Keratinocyte (primary cell): ENCODE data around the gene C2CD3. TPM values are rescaled to one million over a fixed set of nuclear protein-coding genes. Genes with fewer than 3 reads are reported as not detected.

ENCODE experiments used
- DNase-seq: peaks from one replicate; pipeline ENCODE4 v3.0.0-alpha.2; 2011; ENCODE audit warnings: low read depth, missing footprints, low spot score
- FAIRE-seq: peaks from 2 replicates; lab custom pipeline; 2011; peaks lifted over from hg19 to GRCh38; lab: Jason Lieb, UNC
- H2AFZ ChIP-seq: 2 replicates; pipeline ENCODE4 v1.6.0; 2012; ENCODE audit warnings: low read length, control low read depth, inconsistent platforms; ENCODE audit not compliant: control insufficient read depth
- H3K27ac ChIP-seq: 2 replicates; pipeline ENCODE4 v1.5.1; 2011; ENCODE audit warnings: low read length; ENCODE audit not compliant: control insufficient read depth, insufficient read depth
- H3K27me3 ChIP-seq: 3 replicates; pipeline ENCODE4 v1.6.0; 2011; ENCODE audit warnings: low read length; ENCODE audit not compliant: control insufficient read depth, insufficient read depth; ENCODE audit errors: extremely low read depth
- H3K36me3 ChIP-seq, 2 experiments: 2 replicates in 1 of 2; 3 replicates in 1 of 2; pipeline ENCODE4 v1.5.1; 2011; ENCODE audit warnings: low read length in 2 of 2, mild to moderate bottlenecking in 1 of 2; ENCODE audit not compliant: control insufficient read depth in 2 of 2, insufficient read depth in 2 of 2; ENCODE audit errors: extremely low read depth in 1 of 2
- H3K4me1 ChIP-seq: 3 replicates; pipeline ENCODE4 v1.5.1; 2011; ENCODE audit warnings: low read length; ENCODE audit not compliant: control insufficient read depth, insufficient read depth; ENCODE audit errors: extremely low read depth
- H3K4me2 ChIP-seq: 3 replicates; pipeline ENCODE4 v1.6.0; 2011; ENCODE audit warnings: low read depth, low read length; ENCODE audit not compliant: control insufficient read depth, insufficient read depth; ENCODE audit errors: extremely low read depth
- H3K4me3 ChIP-seq, 3 experiments: fragments of 200-600 bp in 1 of 3; sonication (generic) in 1 of 3; 2 replicates in 2 of 3; 3 replicates in 1 of 3; pipeline ENCODE4 v1.5.1; 2011 to 2016; ENCODE audit warnings: low read length in 3 of 3, mild to moderate bottlenecking in 3 of 3, control low read depth in 2 of 3, inconsistent platforms in 1 of 3, low read depth in 1 of 3, mixed read lengths in 1 of 3, mixed run types in 1 of 3, moderate library complexity in 1 of 3; ENCODE audit not compliant: control insufficient read depth in 2 of 3, insufficient read depth in 2 of 3; ENCODE audit errors: extremely low read depth in 1 of 3
- H3K79me2 ChIP-seq: 2 replicates; pipeline ENCODE4 v1.6.0; 2012; ENCODE audit warnings: low read length; ENCODE audit not compliant: control insufficient read depth, insufficient read depth
- H3K9ac ChIP-seq: 3 replicates; pipeline ENCODE4 v1.6.0; 2011; ENCODE audit warnings: low read length; ENCODE audit not compliant: control insufficient read depth, insufficient read depth; ENCODE audit errors: extremely low read depth
- H3K9me1 ChIP-seq: 3 replicates; pipeline ENCODE4 v1.6.0; 2011; ENCODE audit warnings: low read length; ENCODE audit not compliant: control insufficient read depth, insufficient read depth; ENCODE audit errors: extremely low read depth
- H3K9me3 ChIP-seq: 2 replicates; pipeline ENCODE4 v1.5.1; 2012; ENCODE audit warnings: low read depth, low read length; ENCODE audit not compliant: control insufficient read depth
- H4K20me1 ChIP-seq: 3 replicates; pipeline ENCODE4 v1.6.0; 2011; ENCODE audit warnings: low read length; ENCODE audit not compliant: control insufficient read depth, insufficient read depth; ENCODE audit errors: extremely low read depth
- CTCF ChIP-seq, 3 experiments: IDR thresholded peaks in 1 of 3; conservative IDR thresholded peaks in 1 of 3; optimal IDR thresholded peaks in 1 of 3; 2 replicates in 2 of 3; 3 replicates in 1 of 3; pipeline versions ENCODE3 to v1.5.1; 2011; ENCODE audit warnings: low read length in 3 of 3, mild to moderate bottlenecking in 3 of 3, moderate library complexity in 2 of 3, control low read depth in 1 of 3, inconsistent platforms in 1 of 3; ENCODE audit not compliant: insufficient read depth in 2 of 3; ENCODE audit errors: extremely low read depth in 1 of 3
- EZH2 ChIP-seq: IDR thresholded peaks from one replicate; pipeline ENCODE4 v1.6.1; 2012; ENCODE audit warnings: inconsistent platforms, mild to moderate bottlenecking, low read length, moderate library complexity
- dilution Hi-C: fragments of 300-500 bp; cut with MboI; formaldehyde crosslinking; loops from one replicate; pipeline ENCODE4 v1.7.0; 2020; ENCODE audit warnings: low sequenced_read_pairs; ENCODE audit not compliant: extremely low pct_ligation_motif_present
- polyA plus RNA-seq, 5 experiments: library from polyadenylated mRNA; depleted of rRNA in 3 of 5; stranded (reverse) in 3 of 5; stranded (forward) in 1 of 5; unstranded in 1 of 5; fragments of >200 nt; gene quantifications; 1 replicate in 1 of 5; 2 replicates in 3 of 5; 3 replicates in 1 of 5; pipeline versions ENCODE4 v1.2.1 to v1.2.3, GENCODE V29; 2011 to 2012; ENCODE audit warnings: missing spikeins in 2 of 5, low read depth in 1 of 5, low replicate concordance in 1 of 5

Gene C2CD3
- polyA plus RNA-seq, 1 donor (not counting 4 experiments of a cell fraction or from before 2014, with no cell fraction given), result 9.8 TPM

- dilution Hi-C loops, result no loop called here
- no peak for TF ChIP-seq EZH2
- no peak for TF ChIP-seq CTCF (optimal IDR thresholded peaks at IDR 0.05 in 1 of 3, IDR thresholded peaks at IDR 0.05 in 1 of 3, conservative IDR thresholded peaks at IDR 0.05 in 1 of 3; ENCODE audit: extremely low read depth in 1 of 3, insufficient read depth in 2 of 3, low read length in 3 of 3)
- H3K4me2 ChIP-seq, result no peak overlapping the region
- no peaks in the 10 kb centered on the region for H3K27me3 ChIP-seq
- no peak for FAIRE-seq
- H2AFZ ChIP-seq, result no peak overlapping the region
- no peak for DNase-seq
- no peaks in the 10 kb centered on the region for H3K4me1 ChIP-seq
- H4K20me1 ChIP-seq, result no peaks in the 10 kb centered on the region
- H3K36me3 ChIP-seq, result peaks cover 4 to 7% of the 10 kb centered on the region in 2 experiments
- H3K4me3 ChIP-seq, result no peak overlapping the region
- H3K9me1 ChIP-seq, result no peaks in the 10 kb centered on the region
- no peak overlapping the region for H3K9ac ChIP-seq
- H3K27ac ChIP-seq, result no peak overlapping the region
- no peaks in the 10 kb centered on the region for H3K79me2 ChIP-seq
- no peaks in the 10 kb centered on the region for H3K9me3 ChIP-seq
These were observed 70.1 kb downstream of the C2CD3 start for GRCh38 chr11:74100735-74101134.

- Histone ChIP-seq H3K27me3 (no peaks in the 10 kb centered on the region), H3K27ac (no peak overlapping the region), H3K9ac (no peak overlapping the region), H3K4me2 (no peak overlapping the region), H4K20me1 (no peaks in the 10 kb centered on the region), H2AFZ (no peak overlapping the region), H3K36me3 (peaks cover 2 to 7% of the 10 kb centered on the region in 2 experiments), H3K4me3 (no peak overlapping the region), H3K9me3 (no peaks in the 10 kb centered on the region), H3K4me1 (no peaks in the 10 kb centered on the region), H3K9me1 (no peaks in the 10 kb centered on the region), H3K79me2 (no peaks in the 10 kb centered on the region)
- TF ChIP-seq CTCF (optimal IDR thresholded peaks at IDR 0.05 in 1 of 3, IDR thresholded peaks at IDR 0.05 in 1 of 3, conservative IDR thresholded peaks at IDR 0.05 in 1 of 3; ENCODE audit: extremely low read depth in 1 of 3, insufficient read depth in 2 of 3, low read length in 3 of 3) (no peak), EZH2 (no peak)
- DNase-seq, result no peak
- FAIRE-seq, result no peak
- dilution Hi-C loops, result no loop called here
These were observed 70.6 kb downstream of the C2CD3 start for GRCh38 chr11:74100231-74100630.
